ENCODE results near the gene CLDN18.

GRCh38 chr3:138023754-138024153, 13.8 kb downstream of the CLDN18 start:
- no peak for TF ChIP-seq CTCF (IDR thresholded peaks at IDR 0.05; ENCODE audit: low read depth, low read length)
- no peak for TF ChIP-seq EZH2phosphoT487 (IDR thresholded peaks at IDR 0.05; ENCODE audit: low read depth)
